DMS 273 treated with DMSO at 0.1 percent for 48 hours (cell line): Measurements from ENCODE around the gene NOTO.
"Not testable (repeated sequence)": the region's sequence is repeated elsewhere in the genome, so short reads cannot be mapped to it uniquely, and the experiment has no call there.

Experiments used
- DNase-seq: peaks from one replicate; lab custom pipeline; 2025; lab: John Stamatoyannopoulos, UW

Gene NOTO

GRCh38 chr2:73200281-73200680 is 2.1 kb upstream of the NOTO start:
- not testable (repeated sequence) for DNase-seq

GRCh38 chr2:73203055-73203681 is 794 bp downstream of the NOTO start:
- DNase-seq = no peak

GRCh38 chr2:73205611-73206010 is 3.2 kb downstream of the NOTO start:
- DNase-seq = no peak

GRCh38 chr2:73208258-73208657 is 5.9 kb downstream of the NOTO start:
- DNase-seq = no peak

GRCh38 chr2:73210019-73210418 is 7.6 kb downstream of the NOTO start:
- no peak for DNase-seq

GRCh38 chr2:73210696-73211095 is 8.3 kb downstream of the NOTO start:
- no peak for DNase-seq

- DNase-seq = no peak
These were observed 9.7 kb downstream of the NOTO start for GRCh38 chr2:73212098-73212447.

- DNase-seq = peak; percentile 47
These were observed 10.2 kb downstream of the NOTO start for GRCh38 chr2:73212448-73213176.

- peak; percentile 53 for DNase-seq
These were observed 12.0 kb downstream of the NOTO start, which contains the start of gene SMYD5 for GRCh38 chr2:73214120-73215035. TSS of gene SMYD5 (plus strand) at chr2:73214245. CDS start at chr2:73214267, 22 bp downstream.

- DNase-seq = no peak
These were observed 12.9 kb downstream of the NOTO start for GRCh38 chr2:73215254-73215653.

GRCh38 chr2:73217160-73217559 is 14.8 kb downstream of the NOTO start:
- DNase-seq = no peak

- DNase-seq = no peak
These were observed 15.5 kb downstream of the NOTO start for GRCh38 chr2:73217826-73218225.

- DNase-seq = no peak
These were observed 15.9 kb downstream of the NOTO start for GRCh38 chr2:73218298-73218697.

- no peak for DNase-seq
These were observed 21.4 kb downstream of the NOTO start for GRCh38 chr2:73223821-73224220.

- no peak for DNase-seq
These were observed 23.4 kb downstream of the NOTO start for GRCh38 chr2:73225513-73226360.

- no peak for DNase-seq
These were observed 24.7 kb downstream of the NOTO start for GRCh38 chr2:73227086-73227485.

- DNase-seq = no peak
These were observed 26.3 kb downstream of the NOTO start for GRCh38 chr2:73228631-73229030.

GRCh38 chr2:73232403-73233153 is 30.2 kb downstream of the NOTO start:
- no peak for DNase-seq

- DNase-seq = peak; percentile 99
These were observed 31.0 kb downstream of the NOTO start, which contains the start of gene PRADC1 for GRCh38 chr2:73233154-73233931. TSS of gene PRADC1 (minus strand) at chr2:73233239. CDS start at chr2:73233160, 79 bp downstream.
